HL-60 (cell line): ENCODE measurements around the gene AP3M1.

Experiments
- DNase-seq, 2 experiments: peaks; one replicate each; pipeline ENCODE4 v3.0.0-alpha.2; 2010 to 2020; ENCODE audit warnings: low read depth in 1 of 2, low spot score in 1 of 2
- H3K27ac ChIP-seq: fragments of 250-450 bp; sonication (Bioruptor Pico); replicated peaks from 2 replicates; pipeline ENCODE4 v1.5.1; 2020; ENCODE audit warnings: mild to moderate bottlenecking, moderate library complexity
- H3K27me3 ChIP-seq: fragments of 250-450 bp; sonication (Bioruptor Pico); 2 replicates; pipeline ENCODE4 v1.5.1; 2021; ENCODE audit warnings: mild to moderate bottlenecking, moderate library complexity; ENCODE audit not compliant: insufficient read depth, poor library complexity, severe bottlenecking
- H3K4me3 ChIP-seq: replicated peaks from 2 replicates; pipeline ENCODE4 v1.5.1; 2011; ENCODE audit warnings: mild to moderate bottlenecking, control low read depth, low read length; ENCODE audit not compliant: insufficient read depth
- CTCF ChIP-seq: IDR thresholded peaks from one replicate; pipeline ENCODE4 v1.5.1; 2011; ENCODE audit warnings: low read length, control low read depth, inconsistent platforms; ENCODE audit not compliant: insufficient read depth
- GABPA ChIP-seq: IDR thresholded peaks from 2 replicates; pipeline ENCODE4 v1.6.1; 2012; ENCODE audit warnings: low read depth
- POLR2AphosphoS5 ChIP-seq: IDR thresholded peaks from 2 replicates; pipeline ENCODE4 v1.6.1; 2012; ENCODE audit warnings: low read depth
- REST ChIP-seq: IDR thresholded peaks from 2 replicates; pipeline ENCODE4 v1.6.1; 2012; ENCODE audit warnings: low read depth; ENCODE audit not compliant: insufficient replicate concordance
- SPI1 ChIP-seq: IDR thresholded peaks from 2 replicates; pipeline ENCODE4 v1.6.1; 2012; ENCODE audit warnings: low read depth, mild to moderate bottlenecking, borderline replicate concordance

Gene AP3M1

GRCh38 chr10:74163319-74164068 is 12.9 kb upstream of the AP3M1 start:
- no peak overlapping the region for H3K4me3 ChIP-seq
- TF ChIP-seq REST (no peak), POLR2AphosphoS5 (no peak), CTCF (no peak)
- no peak for DNase-seq
- H3K27me3 ChIP-seq = no peaks in the 10 kb centered on the region
- H3K27ac ChIP-seq = peak overlapping the region; percentile 44

- H3K27me3 ChIP-seq = no peaks in the 10 kb centered on the region
- TF ChIP-seq GABPA = no peak
- no peak for TF ChIP-seq SPI1
- TF ChIP-seq POLR2AphosphoS5 = no peak
- no peak for TF ChIP-seq CTCF
- H3K4me3 ChIP-seq = no peak overlapping the region
- no peak for DNase-seq
- H3K27ac ChIP-seq = no peak overlapping the region
Observed at GRCh38 chr10:74160013-74160412, 9.4 kb upstream of the AP3M1 start.

GRCh38 chr10:74156919-74157289 is 6.3 kb upstream of the AP3M1 start:
- peak in 1 of 2 experiments; percentile 61 for DNase-seq
- H3K27me3 ChIP-seq = no peaks in the 10 kb centered on the region
- H3K27ac ChIP-seq = no peak overlapping the region; the same call in 1 of the 2 replicates
- no peak overlapping the region for H3K4me3 ChIP-seq
- no peak for TF ChIP-seq GABPA
- peak; percentile 67; the same call in 1 of the 2 replicates for TF ChIP-seq SPI1
- no peak for TF ChIP-seq CTCF
- 0 out of 2 replicates have a peak, but pooled peaks have one; percentile 33 for TF ChIP-seq POLR2AphosphoS5

- no peak for TF ChIP-seq REST
- no peak for TF ChIP-seq POLR2AphosphoS5
- no peak for TF ChIP-seq CTCF
- no peak for TF ChIP-seq SPI1
- no peak for TF ChIP-seq GABPA
- H3K4me3 ChIP-seq = peak overlapping the region; percentile 98; the same call in 1 of the 2 replicates
- no peak for DNase-seq
- H3K27ac ChIP-seq = peak overlapping the region; percentile 13; the same call in 1 of the 2 replicates
- H3K27me3 ChIP-seq = no peaks in the 10 kb centered on the region
Observed at GRCh38 chr10:74153676-74154075, 3.0 kb upstream of the AP3M1 start.
